B cell (primary cell): ENCODE measurements around the gene PRELID1. TPM values are rescaled to one million over a fixed set of nuclear protein-coding genes. Genes with fewer than 3 reads are reported as not detected.

Experiments used
- ATAC-seq: fragments of 200-7000 bp; cut with Tn5 transposase; one replicate; pipeline ENCODE4 v1.10.0; 2021; ENCODE audit warnings: low read depth, mild to moderate bottlenecking, moderate number of reproducible peaks, moderate library complexity
- CTCF ChIA-PET: fragments of 350-600 bp; sonication (Branson Sonifier 250); formaldehyde crosslinking; loops from one replicate; lab custom pipeline; 2021; ENCODE audit warnings: antibody characterized with exemption, inconsistent platforms; lab: Charles Lee
- POLR2A ChIA-PET: fragments of 350-600 bp; sonication (Branson Sonifier 250); formaldehyde crosslinking; loops from one replicate; lab custom pipeline; 2021; ENCODE audit warnings: antibody characterized with exemption; lab: Charles Lee
- DNase-seq: peaks from one replicate; pipeline ENCODE4 v3.0.0; 2013
- H2AFZ ChIP-seq: 2 replicates; pipeline ENCODE4 v1.6.1; 2012; ENCODE audit warnings: mild to moderate bottlenecking, low read depth, low read length; ENCODE audit not compliant: insufficient read depth, poor library complexity, severe bottlenecking
- H3K27ac ChIP-seq, 2 donors: 1 replicate in 1 of 2; 2 replicates in 1 of 2; pipeline ENCODE4 v1.5.1; 2012 to 2013; ENCODE audit warnings: low read length in 2 of 2, mild to moderate bottlenecking in 2 of 2, moderate library complexity in 1 of 2
- H3K27me3 ChIP-seq, 4 experiments: fragments of 200-600 bp in 1 of 4; sonication (generic) in 1 of 4; replicated peaks in 1 of 4; 1 replicate in 2 of 4; 2 replicates in 2 of 4; pipeline versions ENCODE4 v1.6.1 to v1.7.0; 2013 to 2016; ENCODE audit warnings: low read length in 3 of 4, mild to moderate bottlenecking in 2 of 4, mixed read lengths in 1 of 4, moderate library complexity in 1 of 4; ENCODE audit not compliant: insufficient read depth in 4 of 4, control insufficient read depth in 3 of 4; ENCODE audit errors: control extremely low read depth in 1 of 4
- H3K36me3 ChIP-seq, 2 experiments: replicated peaks in 1 of 2; 1 replicate in 1 of 2; 2 replicates in 1 of 2; pipeline versions ENCODE4 v1.6.1 to v1.7.1; 2013; ENCODE audit warnings: low read length in 1 of 2; ENCODE audit not compliant: insufficient read depth in 2 of 2, control insufficient read depth in 1 of 2; ENCODE audit errors: control extremely low read depth in 1 of 2, extremely low read depth in 1 of 2
- H3K4me1 ChIP-seq, 2 donors: fragments of 200-600 bp in 1 of 2; sonication (generic) in 1 of 2; 1 replicate in 1 of 2; 2 replicates in 1 of 2; pipeline versions ENCODE4 v1.5.1 to v1.6.1; 2013 to 2017; ENCODE audit warnings: low read length in 2 of 2; ENCODE audit not compliant: control insufficient read depth in 2 of 2, insufficient read depth in 2 of 2
- H3K4me2 ChIP-seq: replicated peaks from 2 replicates; pipeline ENCODE3; 2012; ENCODE audit warnings: mild to moderate bottlenecking, low read depth, low read length; ENCODE audit not compliant: poor library complexity, severe bottlenecking
- H3K4me3 ChIP-seq, 5 experiments: fragments of 200-600 bp in 1 of 5; sonication (generic) in 1 of 5; 1 replicate in 3 of 5; 2 replicates in 2 of 5; pipeline versions ENCODE4 v1.5.1 to v1.7.0; 2011 to 2016; ENCODE audit warnings: low read length in 4 of 5, mild to moderate bottlenecking in 4 of 5, low read depth in 2 of 5, control low read depth in 1 of 5, moderate library complexity in 1 of 5; ENCODE audit not compliant: insufficient read depth in 1 of 5; ENCODE audit errors: control extremely low read depth in 1 of 5, extremely low read depth in 1 of 5
- H3K79me2 ChIP-seq: fragments of 200-600 bp; sonication (generic); one replicate; pipeline ENCODE4 v1.6.0; 2016; ENCODE audit warnings: low read length; ENCODE audit not compliant: control insufficient read depth, insufficient read depth
- H3K9ac ChIP-seq: fragments of 200-600 bp; sonication (generic); 2 replicates; pipeline ENCODE4 v1.6.1; 2017; ENCODE audit warnings: mild to moderate bottlenecking, low read length, moderate library complexity
- H3K9me3 ChIP-seq, 3 donors: one replicate each; pipeline versions ENCODE4 v1.6.1 to v1.7.1; 2013; ENCODE audit warnings: low read length in 2 of 3; ENCODE audit not compliant: control insufficient read depth in 2 of 3, insufficient read depth in 1 of 3; ENCODE audit errors: control extremely low read depth in 1 of 3
- H4K20me1 ChIP-seq: 2 replicates; pipeline ENCODE4 v1.6.0; 2012; ENCODE audit warnings: mild to moderate bottlenecking, low read length; ENCODE audit not compliant: insufficient read depth, control insufficient read depth, poor library complexity, severe bottlenecking
- H3K27ac Mint-ChIP-seq: one replicate; pipeline ENCODE4 v1.8.0; 2021; ENCODE audit warnings: mixed read lengths
- H3K27me3 Mint-ChIP-seq: one replicate; pipeline ENCODE4 v1.8.0; 2021; ENCODE audit warnings: mixed read lengths
- H3K4me1 Mint-ChIP-seq: one replicate; pipeline ENCODE4 v1.8.0; 2021; ENCODE audit warnings: mixed read lengths
- H3K4me3 Mint-ChIP-seq: one replicate; pipeline ENCODE4 v1.8.0; 2021; ENCODE audit warnings: mixed read lengths
- H3K9me3 Mint-ChIP-seq: one replicate; pipeline ENCODE4 v1.8.0; 2022; ENCODE audit warnings: mixed read lengths; ENCODE audit not compliant: insufficient read depth
- EZH2 ChIP-seq: IDR thresholded peaks from 2 replicates; pipeline ENCODE4 v1.6.1; 2012; ENCODE audit warnings: borderline replicate concordance, low read depth, mild to moderate bottlenecking, moderate library complexity, low read length; ENCODE audit not compliant: insufficient read depth, poor library complexity, severe bottlenecking
- WGBS: methylation state at CpG from one replicate; pipeline ENCODE4 v1.1.5; 2013; ENCODE audit warnings: missing lambda C conversion rate; ENCODE audit not compliant: insufficient coverage; 5-methylcytosine and 5-hydroxymethylcytosine counted together
- intact Hi-C: fragments of 100-400 bp; cut with micrococcal nuclease; formaldehyde crosslinking; loops from one replicate; pipeline ENCODE4 v1.10.0; 2022
- polyA plus RNA-seq: library from polyadenylated mRNA; depleted of rRNA; stranded (reverse); fragments of >200 nt; gene quantifications from 2 replicates; pipeline ENCODE4 v1.2.3, GENCODE V29; 2012
- total RNA-seq, 2 donors: library from RNA; stranded (reverse); fragments of 120-200 nt in 1 of 2; gene quantifications; 1 replicate in 1 of 2; 2 replicates in 1 of 2; pipeline versions ENCODE4 v1.2.3 to v1.2.4, GENCODE V29; 2013 to 2022
- TF ChIP-seq, protein P1 (sequence below): fragments of 200-600 bp; IDR thresholded peaks from one replicate; pipeline ENCODE4 v1.8.0; 2022; ENCODE audit warnings: antibody characterized with exemption, mild to moderate bottlenecking

PRELID1 gene
- total and polyA plus RNA-seq, 2 donors (not counting 1 experiment from before 2014, with no cell fraction given): 71.7 to 86.8 TPM

DNA sequence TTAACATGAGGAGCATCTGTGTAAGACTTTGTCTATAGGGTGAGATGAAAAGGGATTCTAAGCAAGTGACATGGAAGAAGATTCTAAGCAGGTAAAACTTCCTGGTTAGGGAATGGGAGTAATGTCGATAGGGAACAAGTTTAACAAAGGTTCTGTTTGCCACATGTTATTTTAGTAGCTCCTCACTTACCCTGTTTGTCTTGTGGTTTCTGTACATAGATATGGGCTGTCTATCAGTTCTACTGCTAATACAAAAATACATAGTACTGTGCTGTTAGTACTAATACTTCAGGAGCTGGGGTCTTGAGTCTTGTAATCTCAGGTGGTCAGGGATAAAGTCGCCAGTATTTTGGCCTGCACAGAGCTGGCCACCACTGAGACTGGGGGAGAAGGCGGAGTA is 32.9 kb upstream of the PRELID1 start:
- Mint-ChIP-seq H3K9me3 (no peaks in the 10 kb centered on the region), H3K27ac (no peak overlapping the region), H3K4me3 (no peak overlapping the region), H3K4me1 (no peaks in the 10 kb centered on the region), H3K27me3 (no peaks in the 10 kb centered on the region)
- Histone ChIP-seq H3K79me2 (peaks cover 10% of the 10 kb centered on the region), H3K27me3 (no peaks in the 10 kb centered on the region), H4K20me1 (peaks cover 18% of the 10 kb centered on the region), H3K4me2 (no peak overlapping the region), H3K4me1 (no peaks in the 10 kb centered on the region), H3K27ac (no peak overlapping the region), H2AFZ (no peak overlapping the region), H3K36me3 (peaks cover 6 to 85% of the 10 kb centered on the region in 2 experiments), H3K4me3 (no peak overlapping the region), H3K9ac (no peak overlapping the region), H3K9me3 (no peaks in the 10 kb centered on the region)
- DNase-seq (no peak), ATAC-seq (no peak)
- TF ChIP-seq EZH2: no peak
- TF ChIP-seq, protein P1, sequence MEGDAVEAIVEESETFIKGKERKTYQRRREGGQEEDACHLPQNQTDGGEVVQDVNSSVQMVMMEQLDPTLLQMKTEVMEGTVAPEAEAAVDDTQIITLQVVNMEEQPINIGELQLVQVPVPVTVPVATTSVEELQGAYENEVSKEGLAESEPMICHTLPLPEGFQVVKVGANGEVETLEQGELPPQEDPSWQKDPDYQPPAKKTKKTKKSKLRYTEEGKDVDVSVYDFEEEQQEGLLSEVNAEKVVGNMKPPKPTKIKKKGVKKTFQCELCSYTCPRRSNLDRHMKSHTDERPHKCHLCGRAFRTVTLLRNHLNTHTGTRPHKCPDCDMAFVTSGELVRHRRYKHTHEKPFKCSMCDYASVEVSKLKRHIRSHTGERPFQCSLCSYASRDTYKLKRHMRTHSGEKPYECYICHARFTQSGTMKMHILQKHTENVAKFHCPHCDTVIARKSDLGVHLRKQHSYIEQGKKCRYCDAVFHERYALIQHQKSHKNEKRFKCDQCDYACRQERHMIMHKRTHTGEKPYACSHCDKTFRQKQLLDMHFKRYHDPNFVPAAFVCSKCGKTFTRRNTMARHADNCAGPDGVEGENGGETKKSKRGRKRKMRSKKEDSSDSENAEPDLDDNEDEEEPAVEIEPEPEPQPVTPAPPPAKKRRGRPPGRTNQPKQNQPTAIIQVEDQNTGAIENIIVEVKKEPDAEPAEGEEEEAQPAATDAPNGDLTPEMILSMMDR: no peak
- intact Hi-C loops: no loop called here
- ChIA-PET CTCF (interaction anchor here (1.4 kb wide), 1 partner anchor 157 kb away, joined by 5 read pairs; no protein-coding TSS in a partner anchor), POLR2A (no interaction called here)
- 100% methylated on average over 2 of the region's 3 CpGs for WGBS

DNA sequence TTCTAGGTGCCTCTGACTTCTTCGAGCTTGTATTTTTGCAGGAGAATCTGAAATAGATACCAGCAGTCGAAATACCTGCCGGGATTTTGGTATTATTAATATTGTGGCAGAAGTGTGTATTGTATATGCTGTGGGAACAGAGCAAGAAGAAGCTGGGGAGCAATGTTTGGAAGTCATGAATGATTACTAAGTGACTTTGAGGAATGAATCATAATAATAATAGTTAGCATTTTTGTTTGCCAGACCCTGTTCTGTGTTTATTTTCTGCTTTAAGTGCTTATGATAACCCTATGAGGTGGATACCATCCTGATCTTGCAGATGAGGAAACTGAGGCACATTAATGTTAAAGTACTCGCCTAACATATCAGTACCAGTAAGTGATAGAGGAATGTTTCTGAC is 32.5 kb upstream of the PRELID1 start:
- no peak overlapping the region for H3K4me3 ChIP-seq
- TF ChIP-seq, protein P1: no peak
- no peak for TF ChIP-seq EZH2
- H3K9me3 Mint-ChIP-seq: no peaks in the 10 kb centered on the region
- no peaks in the 10 kb centered on the region for H3K27me3 ChIP-seq
- H3K9ac ChIP-seq: no peak overlapping the region
- H3K4me1 Mint-ChIP-seq: no peaks in the 10 kb centered on the region
- H3K4me2 ChIP-seq: no peak overlapping the region
- no peaks in the 10 kb centered on the region for H3K4me1 ChIP-seq
- WGBS: 100% methylated on average over 1 of the region's 4 CpGs
- DNase-seq: no peak
- H4K20me1 ChIP-seq: peaks cover 18% of the 10 kb centered on the region
- H3K27ac ChIP-seq: no peak overlapping the region
- no peaks in the 10 kb centered on the region for H3K9me3 ChIP-seq
- no peak overlapping the region for H3K4me3 Mint-ChIP-seq
- peaks cover 6 to 85% of the 10 kb centered on the region in 2 experiments for H3K36me3 ChIP-seq
- H3K27ac Mint-ChIP-seq: no peak overlapping the region
- H2AFZ ChIP-seq: no peak overlapping the region
- H3K27me3 Mint-ChIP-seq: no peaks in the 10 kb centered on the region
- ChIA-PET POLR2A (no interaction called here), CTCF (interaction anchor here (1.4 kb wide), 1 partner anchor 157 kb away, joined by 5 read pairs; no protein-coding TSS in a partner anchor)
- no peak for ATAC-seq
- intact Hi-C loops: no loop called here
- peaks cover 10% of the 10 kb centered on the region for H3K79me2 ChIP-seq
